Trophoblast cell (in vitro differentiated cells and primary cell): Measurements from ENCODE around the gene LMBR1L.

Source experiments
- DNase-seq, 2 donors: peaks; one replicate each; pipeline ENCODE4 v3.0.0-alpha.2; 2016
- H2AFZ ChIP-seq: 2 replicates; pipeline ENCODE4 v1.6.1; 2013; ENCODE audit warnings: low read length, moderate library complexity, mild to moderate bottlenecking; ENCODE audit not compliant: insufficient read depth, poor library complexity
- H2AK5ac ChIP-seq: 2 replicates; pipeline ENCODE4 v1.6.1; 2013; ENCODE audit warnings: mild to moderate bottlenecking, low read length
- H2BK120ac ChIP-seq: 2 replicates; pipeline ENCODE4 v1.6.1; 2013; ENCODE audit warnings: low read length, mild to moderate bottlenecking, moderate library complexity; ENCODE audit not compliant: insufficient read depth, poor library complexity
- H2BK12ac ChIP-seq: 2 replicates; pipeline ENCODE4 v1.6.1; 2013; ENCODE audit warnings: mild to moderate bottlenecking, low read length, moderate library complexity
- H2BK5ac ChIP-seq: 2 replicates; pipeline ENCODE4 v1.6.1; 2013; ENCODE audit warnings: low read length, low read depth, moderate library complexity, mild to moderate bottlenecking; ENCODE audit not compliant: poor library complexity
- H3K14ac ChIP-seq: 2 replicates; pipeline ENCODE4 v1.6.1; 2013; ENCODE audit warnings: mild to moderate bottlenecking, low read length
- H3K18ac ChIP-seq: 2 replicates; pipeline ENCODE4 v1.6.1; 2013; ENCODE audit warnings: mild to moderate bottlenecking, low read length
- H3K23ac ChIP-seq: 2 replicates; pipeline ENCODE4 v1.6.1; 2013; ENCODE audit warnings: low read length
- H3K27ac ChIP-seq: 2 replicates; pipeline ENCODE4 v1.5.1; 2013; ENCODE audit warnings: low read depth, mild to moderate bottlenecking, inconsistent platforms, low read length, moderate library complexity
- H3K27me3 ChIP-seq: 2 replicates; pipeline ENCODE4 v1.6.1; 2013; ENCODE audit warnings: inconsistent platforms, mild to moderate bottlenecking, low read length, moderate library complexity; ENCODE audit not compliant: insufficient read depth
- H3K36me3 ChIP-seq, 2 experiments: 1 replicate in 1 of 2; 2 replicates in 1 of 2; pipeline ENCODE4 v1.6.1; 2013; ENCODE audit warnings: low read length in 2 of 2, mild to moderate bottlenecking in 2 of 2, moderate library complexity in 1 of 2; ENCODE audit not compliant: insufficient read depth in 2 of 2, control insufficient read depth in 1 of 2
- H3K4ac ChIP-seq: 2 replicates; pipeline ENCODE4 v1.6.1; 2013; ENCODE audit warnings: low read depth, mild to moderate bottlenecking, low read length, moderate library complexity
- H3K4me1 ChIP-seq, 2 experiments: 1 replicate in 1 of 2; 2 replicates in 1 of 2; pipeline ENCODE4 v1.6.1; 2013; ENCODE audit warnings: low read length in 2 of 2, mild to moderate bottlenecking in 2 of 2, moderate library complexity in 1 of 2; ENCODE audit not compliant: insufficient read depth in 2 of 2, control insufficient read depth in 1 of 2
- H3K4me2 ChIP-seq: 2 replicates; pipeline ENCODE4 v1.6.1; 2013; ENCODE audit warnings: inconsistent platforms, mild to moderate bottlenecking, low read length, moderate library complexity
- H3K4me3 ChIP-seq: 2 replicates; pipeline ENCODE4 v1.5.1; 2013; ENCODE audit warnings: mild to moderate bottlenecking, low read depth, low read length, inconsistent platforms
- H3K79me1 ChIP-seq: one replicate; pipeline ENCODE4 v1.6.1; 2013; ENCODE audit warnings: low read length
- H3K79me2 ChIP-seq: 2 replicates; pipeline ENCODE4 v1.6.1; 2013; ENCODE audit warnings: low read length, mild to moderate bottlenecking; ENCODE audit not compliant: control insufficient read depth, insufficient read depth, poor library complexity
- H3K9ac ChIP-seq: 2 replicates; pipeline ENCODE4 v1.6.1; 2013; ENCODE audit warnings: mild to moderate bottlenecking, low read length
- H3K9me3 ChIP-seq: 2 replicates; pipeline ENCODE4 v1.6.1; 2013; ENCODE audit warnings: low read depth, mild to moderate bottlenecking, control low read depth, inconsistent platforms, low read length; ENCODE audit not compliant: insufficient read depth
- H4K12ac ChIP-seq: 2 replicates; pipeline ENCODE4 v1.6.1; 2013; ENCODE audit warnings: low read depth, mild to moderate bottlenecking, low read length, moderate library complexity
- H4K8ac ChIP-seq: 2 replicates; pipeline ENCODE4 v1.6.1; 2013; ENCODE audit warnings: low read depth, mild to moderate bottlenecking, low read length, moderate library complexity
- H4K91ac ChIP-seq: one replicate; pipeline ENCODE4 v1.6.1; 2013; ENCODE audit warnings: low read depth, mild to moderate bottlenecking, low read length, moderate library complexity
- WGBS: extraction: QIAGEN DNeasy Blood & Tissue Kit; methylation state at CpG from one replicate; pipeline ENCODE4 v1.1.7; 2013; ENCODE audit warnings: missing lambda C conversion rate; ENCODE audit not compliant: insufficient read length, insufficient coverage; ENCODE audit errors: extremely low coverage; 5-methylcytosine and 5-hydroxymethylcytosine counted together

The LMBR1L gene

DNA sequence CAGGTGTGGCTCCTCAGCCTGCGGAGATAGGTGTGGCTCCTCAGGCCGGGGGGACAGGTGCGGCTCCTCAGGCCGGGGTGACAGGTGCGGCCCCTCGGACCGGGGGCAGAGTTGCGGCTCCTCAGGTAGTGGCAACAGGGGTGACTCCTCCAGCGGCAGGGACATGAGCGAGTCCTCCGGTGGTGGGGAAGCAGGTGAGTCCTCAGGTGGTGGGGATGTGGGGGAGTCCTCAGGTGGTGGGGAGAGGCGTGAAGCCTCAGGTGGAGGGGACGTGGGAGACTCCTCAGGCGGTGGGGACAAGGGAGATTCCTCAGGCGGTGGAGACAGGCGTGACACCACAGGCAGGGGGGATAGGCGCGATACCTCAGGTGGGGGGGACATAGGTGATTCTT is 59.3 kb downstream of the LMBR1L start:
- no peak overlapping the region for H4K12ac ChIP-seq
- H3K27ac ChIP-seq: no peak overlapping the region
- no peaks in the 10 kb centered on the region for H3K27me3 ChIP-seq
- H3K4me1 ChIP-seq: no peaks in the 10 kb centered on the region
- WGBS: no CpG with 5 or more reads among the region's 18 CpGs
- H3K79me2 ChIP-seq: peaks cover 2% of the 10 kb centered on the region
- no peak overlapping the region for H3K4me2 ChIP-seq
- H2BK120ac ChIP-seq: no peak overlapping the region
- H3K9ac ChIP-seq: no peak overlapping the region
- H3K18ac ChIP-seq: peak overlapping the region; percentile 18
- no peak overlapping the region for H2BK5ac ChIP-seq
- H2AK5ac ChIP-seq: no peak overlapping the region
- H4K8ac ChIP-seq: no peak overlapping the region
- H3K4me3 ChIP-seq: no peak overlapping the region
- H3K79me1 ChIP-seq: no peaks in the 10 kb centered on the region
- H2AFZ ChIP-seq: no peak overlapping the region
- H3K14ac ChIP-seq: no peak overlapping the region
- H4K91ac ChIP-seq: no peak overlapping the region
- H2BK12ac ChIP-seq: no peak overlapping the region
- no peaks in the 10 kb centered on the region for H3K9me3 ChIP-seq
- no peak for DNase-seq
- H3K23ac ChIP-seq: no peak overlapping the region
- no peak overlapping the region for H3K4ac ChIP-seq
- peaks cover 72 to 90% of the 10 kb centered on the region in 2 experiments for H3K36me3 ChIP-seq

DNA sequence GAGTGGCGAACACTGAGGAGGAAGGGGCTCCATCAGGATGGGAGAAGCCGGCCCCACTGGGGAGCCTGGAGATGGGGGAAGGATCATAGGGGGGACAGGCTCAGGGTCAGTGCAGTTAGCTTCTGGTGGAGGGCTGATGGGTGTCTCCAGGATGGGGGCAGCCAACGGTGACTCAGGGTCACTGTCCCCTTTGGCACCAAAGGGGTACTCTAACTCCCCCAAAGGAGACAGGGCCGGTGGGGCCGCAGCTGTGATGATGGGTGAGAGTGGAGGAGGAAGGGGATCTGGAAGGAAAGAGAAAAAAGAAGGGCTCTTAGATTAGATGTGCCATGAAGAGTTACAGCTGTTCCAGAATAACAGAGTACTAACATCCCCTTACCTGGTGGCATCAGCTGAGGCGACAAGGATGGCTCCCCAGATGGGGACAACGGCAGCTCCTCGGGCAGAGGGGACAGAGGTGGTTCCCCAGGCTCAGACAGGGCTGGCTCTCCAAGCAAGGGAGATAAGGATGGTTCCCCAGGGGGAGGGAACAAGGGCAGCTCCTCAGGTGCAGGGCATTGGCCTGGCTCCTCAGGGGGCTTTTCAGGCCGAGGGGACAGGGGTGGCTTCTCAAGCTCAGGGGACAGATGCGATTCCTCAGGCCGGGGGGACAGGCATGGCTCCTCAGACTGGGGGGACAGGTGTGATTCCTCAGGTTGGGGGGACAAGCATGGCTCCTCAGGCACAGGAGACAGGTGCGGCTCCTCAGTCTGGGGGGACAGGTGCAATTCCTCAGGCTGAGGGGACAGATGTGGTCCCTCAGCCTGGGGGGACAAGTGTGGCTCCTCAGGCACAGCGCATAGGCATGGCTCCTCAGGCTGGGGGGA is 59.9 kb downstream of the LMBR1L start:
- Histone ChIP-seq H3K79me2 (peaks cover 2% of the 10 kb centered on the region), H2BK120ac (no peak overlapping the region), H4K12ac (no peak overlapping the region), H3K14ac (no peak overlapping the region), H3K79me1 (no peaks in the 10 kb centered on the region), H3K27me3 (no peaks in the 10 kb centered on the region), H2AFZ (no peak overlapping the region), H2BK5ac (no peak overlapping the region), H4K91ac (no peak overlapping the region), H3K4me2 (no peak overlapping the region), H4K8ac (no peak overlapping the region), H3K4ac (no peak overlapping the region), H3K18ac (peak overlapping the region; percentile 18), H3K4me3 (no peak overlapping the region), H3K4me1 (no peaks in the 10 kb centered on the region), H3K9ac (no peak overlapping the region), H3K23ac (no peak overlapping the region), H3K36me3 (peaks cover 78 to 94% of the 10 kb centered on the region in 2 experiments), H2AK5ac (no peak overlapping the region), H2BK12ac (no peak overlapping the region), H3K9me3 (no peaks in the 10 kb centered on the region), H3K27ac (no peak overlapping the region)
- no peak for DNase-seq
- no CpG with 5 or more reads among the region's 13 CpGs for WGBS

DNA sequence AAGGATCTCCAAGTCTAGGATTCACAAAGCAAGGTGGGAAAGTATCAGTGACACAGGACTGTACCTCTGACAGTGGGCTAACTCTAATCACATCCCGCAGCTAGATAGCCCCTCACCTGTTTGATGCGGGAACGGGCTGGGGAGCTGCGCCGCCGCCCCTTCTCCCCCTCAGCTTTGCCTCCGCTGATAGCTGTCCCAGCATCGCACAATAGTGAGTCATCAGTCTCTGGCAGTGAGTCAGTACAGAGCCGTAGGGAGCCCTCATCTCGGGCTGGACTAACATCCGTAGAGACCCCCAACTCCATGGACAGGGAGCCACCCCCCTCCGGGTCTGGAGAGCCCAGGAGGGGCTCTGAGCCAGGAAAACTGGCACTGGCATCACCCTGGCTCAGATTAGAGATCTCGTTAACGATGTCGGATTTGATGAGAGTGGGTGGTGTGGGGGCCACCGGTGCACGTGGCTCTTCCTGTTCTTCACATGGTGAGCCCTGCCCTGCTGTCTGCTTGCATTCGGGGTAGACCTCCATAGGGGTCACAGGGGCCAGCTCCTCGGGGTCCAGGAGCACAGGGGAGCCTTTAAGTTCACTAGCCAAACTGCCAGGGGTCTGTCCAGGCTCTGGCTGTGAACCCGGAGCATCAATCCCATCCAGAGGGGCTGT is 61.0 kb downstream of the LMBR1L start:
- Histone ChIP-seq H3K14ac (no peak overlapping the region), H3K23ac (no peak overlapping the region), H2AK5ac (no peak overlapping the region), H4K91ac (no peak overlapping the region), H2BK5ac (no peak overlapping the region), H3K9me3 (no peaks in the 10 kb centered on the region), H3K79me1 (no peaks in the 10 kb centered on the region), H3K79me2 (no peaks in the 10 kb centered on the region), H4K12ac (no peak overlapping the region), H3K4me3 (no peak overlapping the region), H3K4me1 (no peaks in the 10 kb centered on the region), H3K4me2 (no peak overlapping the region), H3K27me3 (no peaks in the 10 kb centered on the region), H3K9ac (no peak overlapping the region), H3K4ac (no peak overlapping the region), H3K18ac (peak overlapping the region; percentile 21), H4K8ac (no peak overlapping the region), H3K27ac (no peak overlapping the region), H2BK120ac (no peak overlapping the region), H3K36me3 (peaks cover 84 to 94% of the 10 kb centered on the region in 2 experiments), H2AFZ (no peak overlapping the region), H2BK12ac (no peak overlapping the region)
- DNase-seq: no peak
- no CpG with 5 or more reads among the region's 20 CpGs for WGBS

DNA sequence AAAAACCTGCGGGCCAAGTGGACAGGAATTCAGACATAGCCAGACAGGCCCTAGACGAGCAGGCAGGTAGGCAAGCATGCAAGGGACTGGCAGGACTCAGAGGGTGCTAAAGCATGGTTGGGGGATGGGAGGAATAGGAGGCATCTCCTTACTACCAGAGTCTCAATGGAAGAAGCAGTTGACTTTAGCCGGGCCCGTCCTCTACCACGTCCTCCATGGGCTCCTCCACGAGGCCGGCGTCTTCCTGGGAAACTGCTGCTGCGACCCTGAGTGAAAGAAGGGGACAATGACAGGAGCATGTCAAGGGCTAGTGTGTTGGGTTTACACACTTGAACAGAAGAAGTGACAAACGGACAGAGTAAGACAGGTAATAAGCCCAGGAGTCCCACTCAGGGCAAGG is 61.7 kb downstream of the LMBR1L start:
- no peak for DNase-seq
- Histone ChIP-seq H4K91ac (no peak overlapping the region), H2AK5ac (no peak overlapping the region), H2BK120ac (no peak overlapping the region), H3K27ac (no peak overlapping the region), H3K4me1 (no peaks in the 10 kb centered on the region), H3K4ac (no peak overlapping the region), H3K14ac (no peak overlapping the region), H4K8ac (no peak overlapping the region), H4K12ac (no peak overlapping the region), H3K79me1 (no peaks in the 10 kb centered on the region), H2AFZ (no peak overlapping the region), H3K23ac (no peak overlapping the region), H2BK12ac (no peak overlapping the region), H3K4me3 (no peak overlapping the region), H3K9me3 (no peaks in the 10 kb centered on the region), H3K18ac (no peak overlapping the region), H3K79me2 (no peaks in the 10 kb centered on the region), H2BK5ac (no peak overlapping the region), H3K9ac (no peak overlapping the region), H3K27me3 (no peaks in the 10 kb centered on the region), H3K36me3 (peaks cover 84 to 94% of the 10 kb centered on the region in 2 experiments), H3K4me2 (no peak overlapping the region)
- WGBS: no CpG with 5 or more reads among the region's 10 CpGs
